GM12878 (cell line): ENCODE data around the gene SLC25A40. TPM values are rescaled to one million over a fixed set of nuclear protein-coding genes. Genes with fewer than 3 reads are reported as not detected.

Source experiments
- ATAC-seq: fragments of 200-7000 bp; cut with Tn5 transposase; 3 replicates; pipeline ENCODE4 v1.9.1; 2020; ENCODE audit warnings: mild to moderate bottlenecking, moderate library complexity
- BruUV-seq: library from RNA; stranded (reverse); fragments of 400-500 nt; replicated peaks from 2 replicates; lab custom pipeline; 2021; lab: Mats Ljungman, UMichigan
- CTCF ChIA-PET: fragments of 300-600 bp; sonication (Branson Sonifier 250); formaldehyde crosslinking; extraction: SDS; loops from one replicate; lab custom pipeline; 2021; ENCODE audit warnings: inconsistent platforms; lab: Yijun Ruan, JAX
- POLR2A ChIA-PET: fragments of 350-600 bp; formaldehyde crosslinking; extraction: SDS; loops from one replicate; lab custom pipeline; 2021; ENCODE audit warnings: inconsistent platforms; lab: Charles Lee
- RAD21 ChIA-PET: fragments of 300-600 bp; sonication (Branson Sonifier 250); formaldehyde crosslinking; loops from one replicate; lab custom pipeline; 2023; ENCODE audit warnings: antibody characterized with exemption; ENCODE audit not compliant: unreplicated experiment; lab: Charles Lee
- SMC1A ChIA-PET: fragments of 300-600 bp; sonication (Branson Sonifier 250); formaldehyde crosslinking; loops from one replicate; lab custom pipeline; 2023; ENCODE audit not compliant: unreplicated experiment, uncharacterized antibody; lab: Charles Lee
- DNase-seq: peaks from one replicate; pipeline ENCODE4 v3.0.0-alpha.2; 2011; ENCODE audit warnings: low read depth, low spot score
- FAIRE-seq: peaks from 3 replicates; lab custom pipeline; 2011; peaks lifted over from hg19 to GRCh38; lab: Jason Lieb, UNC
- H2AFZ ChIP-seq: 2 replicates; pipeline ENCODE4 v1.6.0; 2011; ENCODE audit warnings: low read depth, low read length, control low read depth; ENCODE audit not compliant: control insufficient read depth
- H3K27ac ChIP-seq: 2 replicates; pipeline ENCODE4 v1.5.1; 2011; ENCODE audit warnings: control low read depth; ENCODE audit not compliant: control insufficient read depth, insufficient read depth
- H3K27me3 ChIP-seq, 2 experiments: replicated peaks in 1 of 2; 2 replicates each; pipeline versions ENCODE4 v1.6.0 to v1.6.1; 2011; ENCODE audit warnings: low read length in 1 of 2; ENCODE audit not compliant: control insufficient read depth in 2 of 2, insufficient read depth in 2 of 2
- H3K36me3 ChIP-seq, 2 experiments: 2 replicates each; pipeline ENCODE4 v1.5.1; 2011; ENCODE audit warnings: low read length in 1 of 2; ENCODE audit not compliant: control insufficient read depth in 2 of 2, insufficient read depth in 2 of 2
- H3K4me1 ChIP-seq: 2 replicates; pipeline ENCODE4 v1.6.1; 2011; ENCODE audit warnings: mild to moderate bottlenecking, low read length, moderate library complexity, mixed read lengths; ENCODE audit not compliant: control insufficient read depth, insufficient read depth
- H3K4me2 ChIP-seq: 2 replicates; pipeline ENCODE4 v1.6.0; 2011; ENCODE audit warnings: control low read depth; ENCODE audit not compliant: control insufficient read depth, insufficient read depth
- H3K4me3 ChIP-seq: fragments of 200-600 bp; sonication (generic); 2 replicates; pipeline ENCODE4 v1.5.1; 2016
- H3K79me2 ChIP-seq: 2 replicates; pipeline ENCODE4 v1.6.0; 2011; ENCODE audit warnings: low read length; ENCODE audit not compliant: control insufficient read depth, insufficient read depth
- H3K9ac ChIP-seq: 2 replicates; pipeline ENCODE4 v1.8.0; 2011; ENCODE audit warnings: low read length, control low read depth, mixed read lengths; ENCODE audit not compliant: control insufficient read depth, insufficient read depth
- H3K9me3 ChIP-seq: replicated peaks from 3 replicates; pipeline ENCODE4 v1.5.1; 2011; ENCODE audit warnings: mild to moderate bottlenecking, low read length; ENCODE audit not compliant: control insufficient read depth, insufficient read depth
- H4K20me1 ChIP-seq: 2 replicates; pipeline ENCODE4 v1.6.0; 2011; ENCODE audit not compliant: control insufficient read depth, insufficient read depth
- MTA3 ChIP-seq: IDR thresholded peaks from 2 replicates; pipeline ENCODE4 v1.6.1; 2012; ENCODE audit warnings: low read length, inconsistent platforms, borderline replicate concordance
- RAD21 ChIP-seq: IDR thresholded peaks from 2 replicates; pipeline ENCODE4 v1.6.1; 2011; ENCODE audit warnings: mild to moderate bottlenecking, low read depth, low read length, moderate library complexity; ENCODE audit not compliant: insufficient read depth
- RBBP5 ChIP-seq: fragments of 200-600 bp; sonication (generic); conservative IDR thresholded peaks from 2 replicates; pipeline ENCODE4 v1.6.1; 2016
- RFX5 ChIP-seq: IDR thresholded peaks from 2 replicates; pipeline ENCODE4 v1.6.1; 2011; ENCODE audit warnings: low read depth, low read length, improper control_type of control experiment
- in situ Hi-C: fragments of 300-500 bp; cut with MboI; formaldehyde crosslinking; loops from 9 replicates; pipeline ENCODE4 v1.14.3; 2018; ENCODE audit warnings: mixed read lengths
- intact Hi-C: fragments of 100-400 bp; cut with micrococcal nuclease; formaldehyde crosslinking; loops from one replicate; pipeline ENCODE4 v1.14.2; 2022; ENCODE audit not compliant: unreplicated experiment
- polyA plus RNA-seq, 11 experiments: library from polyadenylated mRNA; depleted of rRNA in 4 of 11; unstranded in 6 of 11; stranded (reverse) in 5 of 11; fragments of >200 nt; fragmentation: Nextera tagmentation in 4 of 11; fragmentation: Illumina TruSeq in 1 of 11; extraction: Ambion mirVana in 4 of 11; extraction: Trizol in 1 of 11; gene quantifications; 1 replicate in 1 of 11; 2 replicates in 10 of 11; pipeline versions ENCODE4 v1.2.1 to v1.2.3, GENCODE V29; 2011 to 2016; ENCODE audit warnings: inconsistent platforms in 2 of 11, missing spikeins in 2 of 11, low read depth in 1 of 11
- total RNA-seq, 4 experiments: library from RNA; depleted of rRNA in 3 of 4; stranded (reverse); fragments of >200 nt in 3 of 4; fragmentation: Illumina TruSeq in 1 of 4; extraction: Trizol in 1 of 4; gene quantifications; 2 replicates each; pipeline versions ENCODE4 v1.2.1 to v1.2.3, GENCODE V29; 2013 to 2021

SLC25A40 gene
- total and polyA plus RNA-seq, 10 of the 15 experiments (the other 5 are each of a cell fraction or from before 2014, with no cell fraction given): 15.8 to 60.3 (median 22.2) TPM

DNA sequence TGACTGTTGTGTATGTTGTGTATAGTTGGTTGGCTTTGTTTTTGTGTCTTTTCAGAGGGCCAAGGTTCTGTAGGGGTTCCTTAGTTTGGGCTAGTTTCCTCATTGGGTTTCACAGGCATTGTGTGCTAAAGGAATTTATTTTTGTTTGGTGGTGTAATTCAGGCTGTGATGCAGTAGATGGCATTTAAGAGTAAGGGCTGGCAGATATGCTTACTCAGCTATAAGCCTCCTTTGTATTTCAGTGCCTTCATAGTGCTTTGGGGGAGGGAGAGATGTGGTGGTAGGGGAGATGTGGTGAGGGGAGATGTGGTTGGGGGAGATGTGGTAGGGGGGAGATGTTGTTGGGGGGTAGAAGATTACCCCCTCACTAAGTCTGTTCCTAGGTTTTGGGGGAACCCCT is 91.7 kb downstream of the SLC25A40 start:
- Histone ChIP-seq H3K36me3 (no peaks in the 10 kb centered on the region; a peak in 1 of 4 replicates), H3K79me2 (no peaks in the 10 kb centered on the region), H3K9ac (no peak overlapping the region), H3K27me3 (no peaks in the 10 kb centered on the region), H4K20me1 (no peaks in the 10 kb centered on the region), H3K4me2 (no peak overlapping the region), H2AFZ (no peak overlapping the region), H3K27ac (no peak overlapping the region), H3K4me1 (no peaks in the 10 kb centered on the region), H3K9me3 (no peaks in the 10 kb centered on the region; the same call in 2 of the 3 replicates), H3K4me3 (no peak overlapping the region)
- BruUV-seq: no TSS peak
- FAIRE-seq (no peak), ATAC-seq (no peak; the same call in 2 of the 3 replicates), DNase-seq (no peak)
- in situ Hi-C loops (no loop called here), intact Hi-C loops (no loop called here)
- RAD21 ChIA-PET: interaction anchor here (1.1 kb wide), 1 partner anchor 103 kb away, joined by 4 read pairs; no protein-coding TSS in a partner anchor
- SMC1A ChIA-PET: interaction anchor here (0.6 to 1.8 kb wide), 4 partner anchors 14 to 385 kb away, joined by 3 to 6 read pairs (median 4); no protein-coding TSS in a partner anchor
- POLR2A ChIA-PET: interaction anchor here (0.6 kb wide), 1 partner anchor 798 kb away, joined by 7 read pairs; no protein-coding TSS in a partner anchor
- CTCF ChIA-PET: interaction anchor here (1.1 to 1.5 kb wide), 2 partner anchors 10 to 13 kb away, joined by 4 to 5 read pairs; no protein-coding TSS in a partner anchor
- TF ChIP-seq RFX5 (no peak), RAD21 (0 out of 2 replicates have a peak, but pooled peaks have one; percentile 20), RBBP5 (no peak), MTA3 (no peak)

Other genes starting within 250 kb of the SLC25A40 start
- 0.23 TPM in 1 of 2 replicates, not detected in the other for gene RUNDC3B, start 248.0 kb downstream of the SLC25A40 start, total RNA-seq (2014; rRNA removed)
- gene RUNDC3B, start 248.0 kb downstream of the SLC25A40 start, total RNA-seq (2014; rRNA removed; fragmentation: Illumina TruSeq; extraction: Trizol): 0.04 TPM in 1 of 2 replicates, not detected in the other
- not detected in 2 replicates for gene RUNDC3B, start 248.0 kb downstream of the SLC25A40 start, total RNA-seq (2021)
- 0.12 TPM in 2 replicates for gene RUNDC3B, start 248.0 kb downstream of the SLC25A40 start, polyA plus RNA-seq (2011; rRNA removed)
- 0.19 and 0.25 TPM in 2 replicates for gene RUNDC3B, start 248.0 kb downstream of the SLC25A40 start, polyA plus RNA-seq (2014; fragmentation: Illumina TruSeq; extraction: Trizol)
- under 1 TPM; 0.07 to 0.31 TPM for gene RUNDC3B, start 248.0 kb downstream of the SLC25A40 start, polyA plus RNA-seq (2014; fragmentation: Nextera tagmentation; extraction: Ambion mirVana)
- 0.08 TPM in 1 of 2 replicates, not detected in the other for gene RUNDC3B, start 248.0 kb downstream of the SLC25A40 start, polyA plus RNA-seq (2014; rRNA removed)
- under 1 TPM; 0.11 to 0.21 TPM for gene RUNDC3B, start 248.0 kb downstream of the SLC25A40 start, polyA plus RNA-seq (2016; fragmentation: Nextera tagmentation; extraction: Ambion mirVana)
- gene DBF4, start 133 bp upstream of the SLC25A40 start, total RNA-seq (2014; rRNA removed): 71.2 and 75.9 TPM in 2 replicates
- gene DBF4, start 133 bp upstream of the SLC25A40 start, total RNA-seq (2014; rRNA removed; fragmentation: Illumina TruSeq; extraction: Trizol): 77.4 and 81.8 TPM in 2 replicates
- gene DBF4, start 133 bp upstream of the SLC25A40 start, total RNA-seq (2021): 56.6 and 60.1 TPM in 2 replicates
- gene DBF4, start 133 bp upstream of the SLC25A40 start, polyA plus RNA-seq (2011; rRNA removed): 29.3 and 38.0 TPM in 2 replicates
- 64.8 and 89.7 TPM in 2 replicates for gene DBF4, start 133 bp upstream of the SLC25A40 start, polyA plus RNA-seq (2014; fragmentation: Illumina TruSeq; extraction: Trizol)
- gene DBF4, start 133 bp upstream of the SLC25A40 start, polyA plus RNA-seq (2014; fragmentation: Nextera tagmentation; extraction: Ambion mirVana): 10 to 100 TPM; 46.1 to 47.0 TPM
- gene DBF4, start 133 bp upstream of the SLC25A40 start, polyA plus RNA-seq (2014; rRNA removed): 37.7 and 38.5 TPM in 2 replicates
- 10 to 100 TPM; 84.0 to 89.8 TPM for gene DBF4, start 133 bp upstream of the SLC25A40 start, polyA plus RNA-seq (2016; fragmentation: Nextera tagmentation; extraction: Ambion mirVana)
- gene ADAM22, start 57.9 kb upstream of the SLC25A40 start, total RNA-seq (2014; rRNA removed): 10.4 and 14.1 TPM in 2 replicates
- gene ADAM22, start 57.9 kb upstream of the SLC25A40 start, total RNA-seq (2014; rRNA removed; fragmentation: Illumina TruSeq; extraction: Trizol): 8.7 and 10.0 TPM in 2 replicates
- gene ADAM22, start 57.9 kb upstream of the SLC25A40 start, total RNA-seq (2021): 13.3 and 14.3 TPM in 2 replicates
- gene ADAM22, start 57.9 kb upstream of the SLC25A40 start, polyA plus RNA-seq (2011; rRNA removed): 24.5 and 34.9 TPM in 2 replicates
- gene ADAM22, start 57.9 kb upstream of the SLC25A40 start, polyA plus RNA-seq (2014; fragmentation: Illumina TruSeq; extraction: Trizol): 7.9 and 8.4 TPM in 2 replicates
- gene ADAM22, start 57.9 kb upstream of the SLC25A40 start, polyA plus RNA-seq (2014; fragmentation: Nextera tagmentation; extraction: Ambion mirVana): 1 to 10 TPM; 1.4 TPM
- 5.3 and 7.2 TPM in 2 replicates for gene ADAM22, start 57.9 kb upstream of the SLC25A40 start, polyA plus RNA-seq (2014; rRNA removed)
- gene ADAM22, start 57.9 kb upstream of the SLC25A40 start, polyA plus RNA-seq (2016; fragmentation: Nextera tagmentation; extraction: Ambion mirVana): 1 to 10 TPM; 6.0 to 7.1 TPM